Measurements from ENCODE around the gene RGS10.

RGS10 gene

GRCh38 chr10:119505588-119506315, 36.8 kb downstream of the RGS10 start:
- no peak for DNase-seq (ENCODE audit: low read depth)
- no peak overlapping the region for H3K4me3 ChIP-seq (ENCODE audit: low read depth, low read length)
- TF ChIP-seq CTCF (IDR thresholded peaks at IDR 0.05; ENCODE audit: low read depth, low read length, missing control alignments) = no peak

GRCh38 chr10:119505131-119505551, 37.4 kb downstream of the RGS10 start:
- no peak for TF ChIP-seq CTCF (IDR thresholded peaks at IDR 0.05; ENCODE audit: low read depth, low read length, missing control alignments)
- H3K4me3 ChIP-seq (ENCODE audit: low read depth, low read length) = no peak overlapping the region
- DNase-seq (ENCODE audit: low read depth) = no peak

- no peak overlapping the region for H3K4me3 ChIP-seq (ENCODE audit: low read depth, low read length)
- TF ChIP-seq CTCF (IDR thresholded peaks at IDR 0.05; ENCODE audit: low read depth, low read length, missing control alignments) = no peak
- no peak for DNase-seq (ENCODE audit: low read depth)
These were observed 37.9 kb downstream of the RGS10 start for GRCh38 chr10:119504651-119505050.

- H3K4me3 ChIP-seq (ENCODE audit: low read depth, low read length) = no peak overlapping the region
- DNase-seq (ENCODE audit: low read depth) = no peak
- no peak for TF ChIP-seq CTCF (IDR thresholded peaks at IDR 0.05; ENCODE audit: low read depth, low read length, missing control alignments)
These were observed 38.7 kb downstream of the RGS10 start for GRCh38 chr10:119503821-119504220.

- no peak overlapping the region for H3K4me3 ChIP-seq (ENCODE audit: low read depth, low read length)
- no peak for DNase-seq (ENCODE audit: low read depth)
- TF ChIP-seq CTCF (IDR thresholded peaks at IDR 0.05; ENCODE audit: low read depth, low read length, missing control alignments) = no peak
These were observed 39.8 kb downstream of the RGS10 start for GRCh38 chr10:119502618-119503155.

- no peak for DNase-seq (ENCODE audit: low read depth)
- no peak overlapping the region for H3K4me3 ChIP-seq (ENCODE audit: low read depth, low read length)
- TF ChIP-seq CTCF (IDR thresholded peaks at IDR 0.05; ENCODE audit: low read depth, low read length, missing control alignments) = no peak
These were observed 40.3 kb downstream of the RGS10 start for GRCh38 chr10:119502209-119502608.

- DNase-seq (ENCODE audit: low read depth) = no peak
- TF ChIP-seq CTCF (IDR thresholded peaks at IDR 0.05; ENCODE audit: low read depth, low read length, missing control alignments) = no peak
- H3K4me3 ChIP-seq (ENCODE audit: low read depth, low read length) = no peak overlapping the region
These were observed 40.8 kb downstream of the RGS10 start for GRCh38 chr10:119501690-119502089.
